ENCODE data around the gene PVR.

GRCh38 chr19:44624840-44625354, 18.8 kb upstream of the PVR start:
- TF ChIP-seq CTCF (conservative IDR thresholded peaks at IDR 0.05), result no peak
- TF ChIP-seq EZH2 (IDR thresholded peaks at IDR 0.05; ENCODE audit: low read depth), result no peak
